Measurements from ENCODE around the gene COL21A1.

- no peak for TF ChIP-seq CTCF (IDR thresholded peaks at IDR 0.05)
- TF ChIP-seq POLR2A (IDR thresholded peaks at IDR 0.05), result no peak
These were observed 23.5 kb upstream of the COL21A1 start for GRCh38 chr6:56270812-56271441.
